ENCODE data around the gene PROSER2.

GRCh38 chr10:11876324-11876723, 53.2 kb downstream of the PROSER2 start:
- TF ChIP-seq POLR2AphosphoS5 (IDR thresholded peaks at IDR 0.05) (no peak), CTCF (IDR thresholded peaks at IDR 0.05) (no peak)
